K562 (cell line): ENCODE measurements around the gene ILKAP. TPM values are rescaled to one million over a fixed set of nuclear protein-coding genes. Genes with fewer than 3 reads are reported as not detected.

Experiments
- ATAC-seq: fragments of 200-7000 bp; cut with Tn5 transposase; 3 replicates; pipeline ENCODE4 v1.9.1; 2020; ENCODE audit warnings: moderate library complexity
- BruUV-seq: library from RNA; stranded (reverse); fragments of 400-500 nt; replicated peaks from 2 replicates; lab custom pipeline; 2021; lab: Mats Ljungman, UMichigan
- CTCF ChIA-PET: fragments of 300-600 bp; formaldehyde crosslinking; extraction: SDS; loops from one replicate; lab custom pipeline; 2021; ENCODE audit warnings: low intra/inter-chr PET ratio; lab: Yijun Ruan, JAX
- POLR2A ChIA-PET: fragments of 300-600, 350-650 bp; sonication (Branson Sonifier 250); formaldehyde crosslinking; extraction: SDS; loops from one replicate; lab custom pipeline; 2021; ENCODE audit warnings: antibody characterized with exemption, inconsistent platforms; lab: Yijun Ruan, JAX
- DNase-seq, 4 experiments: peaks; one replicate each; pipeline versions ENCODE4 v3.0.0 to v3.0.0-alpha.2; 2011 to 2018; ENCODE audit warnings: low spot score in 3 of 4, mixed read lengths in 3 of 4; ENCODE audit errors: extremely low read depth in 1 of 4
- FAIRE-seq: peaks from 2 replicates; lab custom pipeline; 2011; peaks lifted over from hg19 to GRCh38; lab: Jason Lieb, UNC
- H2AFZ ChIP-seq: 2 replicates; pipeline ENCODE4 v1.6.0; 2011; ENCODE audit warnings: low read depth, low read length, control low read depth, inconsistent platforms
- H3K27ac ChIP-seq: fragments of 200-600 bp; 3 replicates; pipeline ENCODE4 v1.8.0; 2011; ENCODE audit warnings: low read depth, mild to moderate bottlenecking, control low read depth, inconsistent platforms, low read length, moderate library complexity, mixed read lengths; ENCODE audit errors: extremely low read depth
- H3K27me3 ChIP-seq, 2 experiments: fragments of 300-600 bp in 1 of 2; 2 replicates in 1 of 2; 3 replicates in 1 of 2; pipeline versions ENCODE4 v1.6.0 to v1.8.0; 2011; ENCODE audit warnings: inconsistent platforms in 2 of 2, low read length in 2 of 2, mild to moderate bottlenecking in 1 of 2, mixed read lengths in 1 of 2, moderate library complexity in 1 of 2; ENCODE audit not compliant: control insufficient read depth in 2 of 2, insufficient read depth in 2 of 2
- H3K36me3 ChIP-seq: fragments of 300-600 bp; 3 replicates; pipeline ENCODE4 v1.8.0; 2011; ENCODE audit warnings: mild to moderate bottlenecking, low read length, inconsistent platforms; ENCODE audit not compliant: control insufficient read depth, insufficient read depth
- H3K4me1 ChIP-seq, 2 experiments: fragments of 200-600 bp in 1 of 2; replicated peaks in 1 of 2; 2 replicates in 1 of 2; 3 replicates in 1 of 2; pipeline versions ENCODE4 v1.5.1 to v1.8.0; 2011; ENCODE audit warnings: inconsistent platforms in 2 of 2, low read length in 2 of 2, mild to moderate bottlenecking in 1 of 2, mixed read lengths in 1 of 2, moderate library complexity in 1 of 2; ENCODE audit not compliant: control insufficient read depth in 2 of 2, insufficient read depth in 2 of 2
- H3K4me2 ChIP-seq: 2 replicates; pipeline ENCODE4 v1.6.1; 2011; ENCODE audit warnings: low read length, control low read depth, inconsistent platforms, mixed read lengths; ENCODE audit not compliant: insufficient read depth
- H3K4me3 ChIP-seq: fragments of 200-600 bp; sonication (generic), shearing (Covaris generic); 2 replicates; pipeline ENCODE4 v1.5.1; 2016; ENCODE audit warnings: control low read depth, inconsistent platforms
- H3K79me2 ChIP-seq: fragments of 200-600 bp; 3 replicates; pipeline ENCODE4 v1.8.0; 2011; ENCODE audit warnings: low read length, inconsistent platforms; ENCODE audit not compliant: control insufficient read depth, insufficient read depth
- H3K9ac ChIP-seq, 2 experiments: 2 replicates each; pipeline versions ENCODE4 v1.6.0 to v1.6.1; 2011; ENCODE audit warnings: low read depth in 2 of 2, low read length in 2 of 2, control low read depth in 1 of 2, inconsistent platforms in 1 of 2, mild to moderate bottlenecking in 1 of 2, mixed read lengths in 1 of 2; ENCODE audit not compliant: insufficient read depth in 1 of 2
- H3K9me1 ChIP-seq: one replicate; pipeline ENCODE4 v1.6.0; 2011; ENCODE audit warnings: inconsistent platforms, mild to moderate bottlenecking, low read length, moderate library complexity; ENCODE audit not compliant: control insufficient read depth, insufficient read depth
- H3K9me3 ChIP-seq: replicated peaks from 2 replicates; pipeline ENCODE4 v1.5.1; 2011; ENCODE audit warnings: low read depth, low read length, inconsistent platforms; ENCODE audit not compliant: control insufficient read depth, insufficient read depth
- H4K20me1 ChIP-seq: replicated peaks from 2 replicates; pipeline ENCODE4 v1.6.1; 2011; ENCODE audit warnings: low read length, inconsistent platforms, mixed read lengths; ENCODE audit not compliant: control insufficient read depth, insufficient read depth
- ATF2 ChIP-seq: sonication (generic); formaldehyde crosslinking; IDR thresholded peaks from 2 replicates; pipeline ENCODE4 v1.8.1; 2022; ENCODE audit warnings: missing genetic modification reagents
- CBX1 ChIP-seq: sonication (generic); IDR thresholded peaks from 2 replicates; pipeline ENCODE4 v1.6.1; 2016; ENCODE audit warnings: antibody characterized with exemption, low read depth, mild to moderate bottlenecking
- ELF2 ChIP-seq: fragments of 250-450 bp; sonication (Bioruptor Pico); IDR thresholded peaks from 2 replicates; pipeline ENCODE4 v1.5.0; 2021; ENCODE audit warnings: mild to moderate bottlenecking
- HMBOX1 ChIP-seq: sonication (generic); IDR thresholded peaks from 2 replicates; pipeline ENCODE4 v1.6.1; 2016
- JUNB ChIP-seq: fragments of 450-650 bp; formaldehyde crosslinking; conservative IDR thresholded peaks from 2 replicates; pipeline ENCODE4 v1.4.0; 2020; ENCODE audit warnings: mild to moderate bottlenecking
- MAZ ChIP-seq, 2 experiments: fragments of 450-650 bp in 1 of 2; sonication (generic) in 1 of 2; formaldehyde crosslinking; IDR thresholded peaks in 1 of 2; conservative IDR thresholded peaks in 1 of 2; 2 replicates each; pipeline versions ENCODE4 v1.4.0 to v1.5.0; 2020; ENCODE audit warnings: mild to moderate bottlenecking in 1 of 2, missing genetic modification reagents in 1 of 2
- NELFE ChIP-seq: IDR thresholded peaks from 2 replicates; pipeline ENCODE4 v1.6.1; 2011; ENCODE audit warnings: mild to moderate bottlenecking; ENCODE audit not compliant: insufficient read depth, insufficient read length
- POLR3G ChIP-seq: IDR thresholded peaks from 2 replicates; pipeline ENCODE4 v1.6.1; 2011; ENCODE audit not compliant: insufficient read length, insufficient replicate concordance; ENCODE audit errors: extremely low read depth
- SLC30A9 ChIP-seq: fragments of 250-450 bp; sonication (Bioruptor Pico); IDR thresholded peaks from 2 replicates; pipeline ENCODE4 v1.8.0; 2022; ENCODE audit warnings: mild to moderate bottlenecking, moderate library complexity
- SMC3 ChIP-seq: conservative IDR thresholded peaks from 2 replicates; pipeline ENCODE4 v1.6.1; 2011; ENCODE audit warnings: low read depth, low read length, improper control_type of control experiment; ENCODE audit not compliant: insufficient read depth
- SREBF2 ChIP-seq: sonication (generic); formaldehyde crosslinking; IDR thresholded peaks from 2 replicates; pipeline ENCODE4 v1.4.0; 2020; ENCODE audit warnings: mild to moderate bottlenecking, missing genetic modification reagents
- SRF ChIP-seq, 2 experiments: fragments of 250-450, 450-650 bp in 1 of 2; sonication (Bioruptor Pico) in 1 of 2; sonication (generic) in 1 of 2; formaldehyde crosslinking; IDR thresholded peaks; 2 replicates each; pipeline versions ENCODE4 v1.5.0 to v1.5.1; 2020 to 2022; ENCODE audit warnings: mild to moderate bottlenecking in 1 of 2, missing genetic modification reagents in 1 of 2
- ZNF12 ChIP-seq: sonication (generic); formaldehyde crosslinking; IDR thresholded peaks from 2 replicates; pipeline ENCODE4 v1.4.0; 2020; ENCODE audit warnings: mild to moderate bottlenecking, missing genetic modification reagents
- ZNF263 ChIP-seq: sonication (generic); formaldehyde crosslinking; IDR thresholded peaks from 2 replicates; pipeline ENCODE4 v1.8.0; 2022; ENCODE audit warnings: mild to moderate bottlenecking, missing genetic modification reagents, borderline replicate concordance
- ZNF511 ChIP-seq: sonication (generic); formaldehyde crosslinking; IDR thresholded peaks from 2 replicates; pipeline ENCODE4 v1.8.0; 2022; ENCODE audit warnings: mild to moderate bottlenecking, missing genetic modification reagents
- ZZZ3 ChIP-seq: fragments of 450-650 bp; IDR thresholded peaks from 2 replicates; pipeline ENCODE4 v1.6.1; 2016; ENCODE audit warnings: antibody characterized with exemption, mild to moderate bottlenecking, moderate library complexity
- WGBS: fragments of 100-300 bp; shearing (Covaris generic); methylation state at CpG from one replicate; pipeline ENCODE4 v1.1.6; 2016; ENCODE audit warnings: low coverage, mixed read lengths; ENCODE audit not compliant: insufficient coverage; ENCODE audit errors: missing lambda C conversion rate; 5-methylcytosine and 5-hydroxymethylcytosine counted together
- in situ Hi-C: fragments of 300-500 bp; cut with MboI; formaldehyde crosslinking; loops from 4 replicates; pipeline ENCODE4 v1.15.0; 2018; ENCODE audit warnings: inconsistent platforms, mixed read lengths
- intact Hi-C: fragments of 100-400 bp; cut with micrococcal nuclease; formaldehyde crosslinking; loops from 2 replicates; pipeline ENCODE4 v1.14.2; 2022
- polyA plus RNA-seq, 8 experiments: library from polyadenylated mRNA; depleted of rRNA in 4 of 8; stranded (reverse) in 5 of 8; unstranded in 3 of 8; fragments of >200 nt; fragmentation: Nextera tagmentation in 2 of 8; fragmentation: Illumina TruSeq in 1 of 8; extraction: Ambion mirVana in 2 of 8; extraction: Trizol in 1 of 8; gene quantifications; 2 replicates each; pipeline versions ENCODE4 v1.2.1 to v1.2.3, GENCODE V29; 2011 to 2014; ENCODE audit warnings: inconsistent platforms in 1 of 8, missing spikeins in 1 of 8
- total RNA-seq, 7 experiments: library from RNA; depleted of rRNA in 6 of 7; stranded (reverse); fragments of >200 nt in 6 of 7; fragmentation: Illumina TruSeq in 2 of 7; extraction: Trizol in 2 of 7; gene quantifications; 2 replicates each; pipeline versions ENCODE4 v1.2.1 to v1.2.3, GENCODE V29; 2011 to 2021; ENCODE audit warnings: low replicate concordance in 1 of 7

The ILKAP gene
- total and polyA plus RNA-seq, 9 of the 15 experiments (the other 6 are each of a cell fraction or from before 2014, with no cell fraction given), result 3.1 to 43.9 (median 20.7) TPM

GRCh38 chr2:238128061-238128440, 75.4 kb downstream of the ILKAP start:
- H3K9me1 ChIP-seq, result no peaks in the 10 kb centered on the region
- BruUV-seq, result no TSS peak
- no peak for ATAC-seq
- ChIA-PET POLR2A (no interaction called here), CTCF (no interaction called here)
- H3K27ac ChIP-seq, result no peak overlapping the region
- no peak overlapping the region for H3K9ac ChIP-seq
- H3K36me3 ChIP-seq, result no peaks in the 10 kb centered on the region
- no peak overlapping the region for H3K4me2 ChIP-seq
- intact Hi-C loops, result no loop called here
- no peak for DNase-seq
- H3K27me3 ChIP-seq, result peaks cover 5 to 50% of the 10 kb centered on the region in 2 experiments; a peak in 4 of 5 replicates
- 0 out of 2 replicates have a peak, but pooled peaks cover 2% of the 10 kb centered on the region for H3K9me3 ChIP-seq
- WGBS, result 71% methylated on average over 8 of the region's 22 CpGs
- H3K4me3 ChIP-seq, result no peak overlapping the region
- FAIRE-seq, result no peak
- in situ Hi-C loops, result no loop called here
- H2AFZ ChIP-seq, result no peak overlapping the region
- H4K20me1 ChIP-seq, result no peaks in the 10 kb centered on the region
- peaks cover 0 to 58% of the 10 kb centered on the region in 2 experiments; a peak in 3 of 5 replicates for H3K4me1 ChIP-seq
- H3K79me2 ChIP-seq, result no peaks in the 10 kb centered on the region
- no peak for TF ChIP-seq POLR3G
- TF ChIP-seq MAZ (CRISPR knock-in tag; conservative IDR thresholded peaks at IDR 0.05 in 1 of 2, IDR thresholded peaks at IDR 0.05 in 1 of 2), result no peak
- no peak for TF ChIP-seq ZZZ3
- no peak for TF ChIP-seq ELF2 (CRISPR knock-in tag)
- no peak for TF ChIP-seq SREBF2 (CRISPR knock-in tag)
- no peak for TF ChIP-seq ZNF12 (CRISPR knock-in tag)
- TF ChIP-seq ZNF511 (CRISPR knock-in tag), result no peak
- TF ChIP-seq SRF (CRISPR knock-in tag; IDR thresholded peaks at IDR 0.05), result no peak
- no peak for TF ChIP-seq SMC3
- no peak for TF ChIP-seq ZNF263 (CRISPR knock-in tag)
- no peak for TF ChIP-seq ATF2 (CRISPR knock-in tag)
- TF ChIP-seq HMBOX1, result no peak
- TF ChIP-seq NELFE, result no peak
- TF ChIP-seq CBX1, result no peak
- no peak for TF ChIP-seq JUNB (CRISPR knock-in tag)
- TF ChIP-seq SLC30A9 (CRISPR knock-in tag), result no peak
